AML-193 (cell line): Measurements from ENCODE around the gene MAPK11.
A peak's percentile ranks its signal among the peaks of the same experiment; 100 is the strongest.

Experiments
- DNase-seq, 2 experiments: peaks; one replicate each; lab custom pipeline; 2025; lab: John Stamatoyannopoulos, UW

MAPK11 gene

GRCh38 chr22:50248196-50249081 lies 21.7 kb downstream of the MAPK11 start:
- DNase-seq: no peak

DNA sequence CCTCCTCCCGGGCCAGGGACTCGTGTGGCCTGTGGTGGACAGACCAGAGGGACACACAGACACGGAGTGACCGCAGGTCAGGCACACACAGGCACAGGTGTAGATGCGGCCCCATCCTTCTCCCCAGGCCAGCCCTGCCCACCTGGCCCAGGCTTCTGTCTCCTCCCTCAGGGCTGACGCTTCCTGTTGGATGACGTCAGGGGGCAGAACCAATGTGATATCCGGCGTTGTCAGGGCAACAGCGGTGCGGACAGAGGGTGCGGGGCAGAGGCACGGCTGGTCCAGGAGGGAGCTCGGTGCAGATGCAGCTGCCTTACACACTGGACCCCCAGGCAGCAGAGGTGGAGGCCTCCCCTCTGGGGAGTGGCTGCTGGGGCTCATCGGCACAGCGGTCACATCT lies 22.4 kb downstream of the MAPK11 start:
- no peak for DNase-seq

- DNase-seq: no peak
Measured at GRCh38 chr22:50246242-50247175, 23.7 kb downstream of the MAPK11 start.

- DNase-seq: no peak
Measured at GRCh38 chr22:50245214-50246072, 24.7 kb downstream of the MAPK11 start.

- peak; percentile 73 to 74 for DNase-seq
Measured at GRCh38 chr22:50244420-50245213, 25.6 kb downstream of the MAPK11 start, which contains the start of gene TUBGCP6. TSS of gene TUBGCP6 (minus strand) at chr22:50245023. CDS start at chr22:50244459, 564 bp downstream.

DNA sequence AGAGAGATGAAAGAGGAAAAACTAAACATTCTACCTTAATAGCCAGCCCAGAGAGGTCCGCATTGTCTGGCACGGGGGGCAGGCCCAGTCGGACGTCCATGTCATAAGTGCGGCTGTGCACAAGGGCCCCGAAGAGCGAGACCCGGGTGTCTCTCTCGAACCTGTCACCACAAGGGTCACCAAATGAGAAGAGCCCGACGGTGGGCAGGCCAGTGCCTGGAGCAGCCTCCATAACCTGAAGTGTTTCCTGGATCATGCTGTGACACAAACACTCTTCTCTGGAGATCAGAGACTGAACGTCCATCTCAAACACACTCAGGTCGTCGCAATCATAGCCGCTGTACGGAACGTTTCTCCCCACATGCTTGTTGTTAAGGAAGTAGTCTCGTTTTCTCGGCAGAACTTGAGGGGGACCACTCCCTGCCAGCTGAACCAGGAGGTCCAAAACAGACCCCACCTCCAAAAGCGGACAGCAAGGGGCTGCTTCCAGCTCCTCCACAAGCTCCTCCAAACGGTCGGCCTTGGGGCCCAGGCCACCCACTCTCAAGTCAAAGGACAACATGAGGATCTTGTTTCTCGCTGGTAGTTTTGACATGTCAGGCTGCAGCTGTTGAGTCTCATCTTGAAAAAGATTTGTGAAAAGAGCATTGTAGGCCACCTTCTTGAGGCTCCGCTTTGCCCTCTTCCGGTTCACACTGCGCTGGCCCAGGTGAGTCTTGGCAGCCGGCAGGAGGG lies 26.3 kb downstream of the MAPK11 start:
- DNase-seq: peak in 1 of 2 experiments; percentile 2

DNA sequence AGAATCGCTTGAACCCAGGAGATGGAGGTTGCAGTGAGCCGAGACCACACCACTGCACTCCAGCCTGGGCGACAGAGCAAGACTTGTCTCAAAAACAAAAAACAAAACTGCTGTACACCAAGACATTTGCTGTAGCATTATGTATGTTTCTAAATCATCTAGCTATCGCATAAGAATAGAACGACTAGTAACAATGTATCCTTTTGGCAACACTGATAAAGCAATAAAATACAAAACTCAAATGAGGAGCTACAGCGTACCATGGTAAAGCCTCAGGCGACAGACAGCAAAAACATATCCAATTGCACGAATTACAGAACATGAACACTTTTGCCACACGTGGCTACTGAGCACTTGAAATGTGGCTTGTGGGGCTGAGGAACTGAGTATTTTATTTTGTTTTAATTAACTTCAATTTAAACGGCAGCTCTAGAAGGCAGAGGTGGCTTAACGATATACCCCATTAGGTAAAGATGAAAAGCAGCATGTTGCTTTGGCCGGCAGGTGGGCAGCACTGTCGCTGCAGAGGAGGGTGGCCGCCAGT lies 27.7 kb downstream of the MAPK11 start:
- DNase-seq: no peak

GRCh38 chr22:50238755-50239154 lies 31.4 kb downstream of the MAPK11 start:
- DNase-seq: no peak

DNA sequence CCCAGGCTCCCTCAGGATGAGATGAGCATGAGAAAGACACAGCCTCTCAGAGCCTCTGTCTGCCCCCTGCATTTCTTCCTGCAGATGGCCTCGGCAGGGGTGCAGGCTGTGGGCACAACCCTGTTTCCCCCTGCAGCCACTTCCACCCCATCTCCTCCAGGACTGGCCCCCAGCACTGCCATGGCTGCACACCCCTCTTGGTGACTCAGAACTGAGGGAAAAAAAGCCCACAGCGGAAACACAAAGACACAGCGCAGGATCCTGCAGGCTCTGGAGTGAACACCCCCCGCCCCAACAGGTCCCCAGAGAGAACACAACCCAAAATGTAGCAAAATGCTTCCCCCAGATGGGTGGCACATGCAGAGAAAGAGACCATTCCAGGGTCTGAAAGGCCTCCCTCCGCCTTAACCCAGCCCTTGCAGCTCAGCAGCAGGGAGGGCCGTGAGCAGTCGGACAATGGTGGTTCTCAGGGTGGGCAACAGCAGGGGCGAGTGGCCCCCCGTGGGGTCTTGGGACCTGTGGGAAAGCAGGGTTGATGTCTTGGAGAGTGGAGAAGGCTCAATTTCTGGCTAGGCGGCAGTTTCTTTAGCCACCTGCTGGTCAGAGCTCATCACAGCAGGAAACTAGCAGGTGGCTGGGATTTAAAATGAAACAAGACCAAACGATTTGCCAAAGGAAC lies 33.3 kb downstream of the MAPK11 start:
- peak in 1 of 2 experiments; percentile 7 for DNase-seq

- no peak for DNase-seq
Measured at GRCh38 chr22:50233223-50233622, 37.0 kb downstream of the MAPK11 start.

- no peak for DNase-seq
Measured at GRCh38 chr22:50232481-50233151, 37.6 kb downstream of the MAPK11 start.

GRCh38 chr22:50229370-50229769 lies 40.8 kb downstream of the MAPK11 start:
- DNase-seq: no peak

DNA sequence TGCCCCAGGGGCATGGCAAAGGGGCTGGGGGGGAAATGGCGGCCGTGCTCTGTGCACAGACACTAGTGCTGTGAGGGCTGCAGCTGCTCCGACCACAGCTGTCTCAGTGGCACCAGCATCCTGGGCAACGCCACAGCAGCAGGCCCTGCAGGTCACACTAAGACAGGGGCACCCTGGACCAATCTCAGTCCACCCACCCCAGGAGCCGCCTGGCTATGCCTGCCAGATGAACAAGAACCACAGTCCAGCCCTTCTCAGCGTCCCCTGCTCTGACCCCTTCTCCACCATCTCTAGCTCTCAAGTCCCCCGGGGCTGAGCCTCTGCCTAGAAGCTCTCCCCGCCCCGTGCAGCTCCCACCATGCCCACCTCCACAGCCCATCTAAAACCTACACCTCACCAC lies 41.8 kb downstream of the MAPK11 start:
- DNase-seq: no peak

DNA sequence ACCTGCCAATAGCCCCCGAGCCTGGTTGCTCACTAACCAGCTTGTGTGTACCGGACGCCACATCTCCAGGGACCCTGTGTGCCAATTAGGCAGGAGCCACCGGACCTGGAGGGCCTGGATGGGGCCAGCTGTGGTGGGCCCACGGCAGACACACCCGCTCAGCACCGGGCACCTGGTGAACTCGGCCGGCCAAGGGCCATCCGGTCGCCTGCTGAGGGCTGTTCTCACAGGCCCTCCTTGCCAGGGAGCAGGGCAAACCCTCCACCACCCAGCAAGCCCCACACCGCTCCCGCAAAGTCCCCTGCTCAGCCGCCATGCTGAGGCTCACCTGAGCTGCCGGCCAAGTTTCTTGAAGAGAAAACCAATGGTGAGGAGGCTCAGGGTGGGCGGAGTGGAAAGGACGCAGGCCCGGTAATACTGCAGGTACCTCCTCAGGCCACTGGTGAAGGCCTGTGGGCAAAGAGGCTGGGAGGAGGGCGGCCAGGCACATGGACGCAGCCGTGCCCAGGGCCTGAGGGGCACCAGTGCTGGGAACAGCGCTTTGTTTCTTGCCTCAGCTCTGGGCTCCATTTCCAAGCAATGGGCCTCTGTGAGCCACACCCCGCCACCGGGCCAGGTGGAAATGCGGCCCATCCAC lies 42.5 kb downstream of the MAPK11 start:
- DNase-seq: no peak

- DNase-seq: no peak
Measured at GRCh38 chr22:50226875-50227165, 43.4 kb downstream of the MAPK11 start.

DNA sequence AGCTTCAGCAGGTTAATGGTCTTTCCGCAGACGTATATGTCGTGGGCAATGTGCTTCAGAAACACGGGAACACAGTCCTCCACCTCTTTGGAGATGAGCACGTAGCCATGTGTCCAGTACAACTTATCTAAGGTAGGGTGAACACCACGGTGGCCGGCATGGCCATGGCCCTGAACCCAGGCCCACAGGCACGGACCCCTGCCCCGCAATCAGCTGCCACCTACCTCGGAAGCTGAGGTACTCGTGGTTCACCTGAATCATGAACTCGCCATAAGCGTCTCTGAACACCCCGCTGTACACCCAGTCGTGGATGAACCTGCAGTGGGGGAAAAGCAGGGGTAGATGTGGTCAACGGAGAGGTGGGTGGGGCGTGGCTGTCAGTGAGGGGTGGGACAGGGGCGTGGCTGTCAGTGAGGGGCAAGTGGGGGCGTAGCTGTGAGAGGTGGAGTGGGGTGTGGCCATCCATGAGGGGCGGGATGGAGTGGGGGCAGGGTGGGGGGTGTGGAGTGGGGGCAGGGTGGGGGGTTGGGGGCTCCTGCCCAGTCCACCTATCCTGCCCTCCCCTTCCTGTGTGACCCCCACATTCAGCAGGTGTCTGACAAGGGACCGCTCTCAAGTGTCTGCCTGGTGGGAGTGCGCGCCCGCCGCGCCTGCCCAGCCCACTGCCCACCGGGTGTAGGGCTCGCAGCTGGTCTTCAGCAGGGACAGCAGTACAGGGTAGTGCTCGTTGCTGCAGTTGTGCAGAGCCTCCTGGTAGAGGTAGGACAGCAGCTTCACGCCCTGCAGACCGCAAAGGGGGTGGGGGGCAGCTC lies 43.9 kb downstream of the MAPK11 start:
- no peak for DNase-seq

GRCh38 chr22:50225200-50225969 lies 44.8 kb downstream of the MAPK11 start:
- no peak for DNase-seq
